ENCODE data around the gene MICU1. TPM values are rescaled to one million over a fixed set of nuclear protein-coding genes. Genes with fewer than 3 reads are reported as not detected.
A peak's percentile ranks its signal among the peaks of the same experiment; 100 is the strongest.

MICU1 gene
- total and polyA plus RNA-seq, 2 of the 13 experiments (the other 11 are each of a cell fraction or from before 2014, with no cell fraction given): 32.5 to 56.1 TPM

DNA sequence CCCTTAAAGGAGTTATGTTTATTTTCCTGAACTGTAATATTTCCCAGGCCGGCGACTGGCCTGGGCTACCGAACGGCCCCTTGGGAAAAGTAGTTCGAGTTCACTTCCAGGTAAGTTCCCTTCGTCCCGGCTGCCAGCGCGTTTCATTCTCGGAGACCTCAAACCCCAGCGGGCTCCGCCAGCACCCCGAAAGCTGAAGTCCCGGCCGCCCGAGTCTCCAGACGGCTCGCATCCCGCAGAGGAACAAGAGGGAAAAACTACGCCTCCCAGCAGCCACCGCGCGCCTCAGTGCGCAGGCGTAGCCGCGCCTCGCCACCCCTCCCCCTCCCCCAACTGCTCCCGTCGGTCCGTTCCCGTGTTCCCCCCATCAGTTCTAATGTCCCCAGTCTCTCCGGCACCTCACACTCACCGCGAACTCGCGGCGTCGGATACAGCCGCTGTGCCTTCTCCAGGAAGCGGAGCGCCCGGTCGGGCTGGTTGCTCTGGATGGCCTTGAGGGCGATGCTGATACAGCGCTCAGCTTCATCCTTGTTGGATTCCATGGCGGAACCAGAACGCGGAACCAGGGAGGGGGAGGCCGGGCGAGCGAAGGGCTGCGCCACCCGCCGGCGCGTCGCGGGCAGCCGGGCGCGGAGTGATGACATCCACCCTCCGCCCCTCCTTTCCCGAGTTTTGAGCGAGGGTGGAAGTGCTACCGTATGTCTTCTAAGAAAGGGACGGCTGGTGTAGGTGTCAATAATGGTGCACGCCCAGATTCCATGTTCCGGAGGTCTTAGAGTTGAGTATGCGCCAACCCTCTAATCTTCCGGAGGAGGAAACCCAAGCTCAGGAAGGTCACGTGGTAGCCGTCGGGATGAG, 271.3 kb downstream of the MICU1 start, which contains the start of gene DNAJB12 (continued):
- TF ChIP-seq ZNF318 (CRISPR knock-in tag; IDR thresholded peaks at IDR 0.05): peak; percentile 61; the same call in 1 of the 2 replicates
- peak; percentile 93 for TF ChIP-seq ZNF709 (CRISPR knock-in tag; IDR thresholded peaks at IDR 0.05)
- peak; percentile 94 for TF ChIP-seq YEATS2 (CRISPR knock-in tag; IDR thresholded peaks at IDR 0.05; ENCODE audit: borderline replicate concordance)
- peak; percentile 61 for TF ChIP-seq SIX4 (CRISPR knock-in tag; IDR thresholded peaks at IDR 0.05)
- no peak for TF ChIP-seq ONECUT2 (CRISPR knock-in tag; IDR thresholded peaks at IDR 0.05)
- TF ChIP-seq ZNF225 (CRISPR knock-in tag; IDR thresholded peaks at IDR 0.05): peak; percentile 88
- TF ChIP-seq MXD4 (CRISPR knock-in tag; IDR thresholded peaks at IDR 0.05): peak; percentile 14; the same call in 1 of the 2 replicates
- TF ChIP-seq MXI1 (IDR thresholded peaks at IDR 0.05; ENCODE audit: borderline replicate concordance, low read depth, low read length): peak; percentile 71; the same call in 1 of the 3 replicates
- peak; percentile 48; the same call in 1 of the 2 replicates for TF ChIP-seq FOXO1 (CRISPR knock-in tag; IDR thresholded peaks at IDR 0.05)
- 0 out of 2 replicates have a peak, but pooled peaks have one; percentile 88 for TF ChIP-seq ZNF513 (CRISPR knock-in tag; conservative IDR thresholded peaks at IDR 0.05)
- TF ChIP-seq, protein P1, sequence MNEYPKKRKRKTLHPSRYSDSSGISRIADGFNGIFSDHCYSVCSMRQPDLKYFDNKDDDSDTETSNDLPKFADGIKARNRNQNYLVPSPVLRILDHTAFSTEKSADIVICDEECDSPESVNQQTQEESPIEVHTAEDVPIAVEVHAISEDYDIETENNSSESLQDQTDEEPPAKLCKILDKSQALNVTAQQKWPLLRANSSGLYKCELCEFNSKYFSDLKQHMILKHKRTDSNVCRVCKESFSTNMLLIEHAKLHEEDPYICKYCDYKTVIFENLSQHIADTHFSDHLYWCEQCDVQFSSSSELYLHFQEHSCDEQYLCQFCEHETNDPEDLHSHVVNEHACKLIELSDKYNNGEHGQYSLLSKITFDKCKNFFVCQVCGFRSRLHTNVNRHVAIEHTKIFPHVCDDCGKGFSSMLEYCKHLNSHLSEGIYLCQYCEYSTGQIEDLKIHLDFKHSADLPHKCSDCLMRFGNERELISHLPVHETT (CRISPR knock-in tag; conservative IDR thresholded peaks at IDR 0.05): peak; percentile 78; the same call in 1 of the 2 replicates
- TF ChIP-seq SSRP1 (CRISPR knock-in tag; IDR thresholded peaks at IDR 0.05): no peak
- TF ChIP-seq MLLT10 (CRISPR knock-in tag; IDR thresholded peaks at IDR 0.05): no peak
- 0 out of 2 replicates have a peak, but pooled peaks have one; percentile 85 for TF ChIP-seq ZBTB3 (CRISPR knock-in tag; IDR thresholded peaks at IDR 0.05; ENCODE audit: borderline replicate concordance, low read depth)
- TF ChIP-seq HHEX (CRISPR knock-in tag; IDR thresholded peaks at IDR 0.05): no peak
- no peak for TF ChIP-seq ZSCAN12 (CRISPR knock-in tag; IDR thresholded peaks at IDR 0.05)

All from HepG2 (cell line).